Uterus (tissue), 4 donors: ENCODE measurements around the gene ANXA9. TPM values are rescaled to one million over a fixed set of nuclear protein-coding genes. Genes with fewer than 3 reads are reported as not detected.

Source experiments
- DNase-seq, 2 donors: peaks; one replicate each; pipeline ENCODE4 v3.0.0-alpha.2; 2019 to 2020
- H3K27ac ChIP-seq, 2 donors: fragments of 200-600 bp; sonication (generic); 1 replicate in 1 of 2; 2 replicates in 1 of 2; pipeline ENCODE4 v1.5.1; 2016 to 2018
- H3K27me3 ChIP-seq, 2 donors: fragments of 200-600 bp; sonication (generic); one replicate each; pipeline ENCODE4 v1.5.1; 2018 to 2019; ENCODE audit warnings: control low read depth in 1 of 2
- H3K36me3 ChIP-seq, 2 donors: fragments of 200-600 bp; sonication (generic); one replicate each; pipeline ENCODE4 v1.5.1; 2019; ENCODE audit warnings: control low read depth in 1 of 2
- H3K4me1 ChIP-seq, 2 donors: fragments of 200-600 bp; sonication (generic); one replicate each; pipeline ENCODE4 v1.5.1; 2018 to 2019; ENCODE audit warnings: control low read depth in 1 of 2
- H3K4me3 ChIP-seq, 2 donors: fragments of 200-600 bp; sonication (generic); 1 replicate in 1 of 2; 2 replicates in 1 of 2; pipeline ENCODE4 v1.5.1; 2018 to 2019; ENCODE audit warnings: mild to moderate bottlenecking in 1 of 2
- H3K9me3 ChIP-seq, 2 donors: fragments of 200-600 bp; sonication (generic); one replicate each; pipeline ENCODE4 v1.5.1; 2019; ENCODE audit warnings: control low read depth in 1 of 2
- CTCF ChIP-seq, 4 experiments: fragments of 200-600 bp in 2 of 4; fragments of 450-650 bp in 2 of 4; sonication (generic) in 2 of 4; IDR thresholded peaks; one replicate each; pipeline ENCODE4 v1.5.1; 2016 to 2019; ENCODE audit warnings: antibody characterized with exemption in 4 of 4, mild to moderate bottlenecking in 2 of 4, moderate library complexity in 1 of 4
- POLR2A ChIP-seq, 2 donors: fragments of 450-650 bp; IDR thresholded peaks; one replicate each; pipeline ENCODE4 v1.6.1; 2016; ENCODE audit warnings: antibody characterized with exemption in 2 of 2, mild to moderate bottlenecking in 1 of 2, moderate library complexity in 1 of 2
- intact Hi-C: fragments of 100-400 bp; cut with DNase I; formaldehyde crosslinking; loops from one replicate; pipeline ENCODE4 v1.15.1; 2023; ENCODE audit warnings: low total_unique reads
- total RNA-seq, 4 donors: library from RNA; depleted of rRNA in 3 of 4; stranded (reverse); fragments of >200 nt in 3 of 4; gene quantifications; one replicate each; pipeline versions ENCODE4 v1.1.0 to v1.2.4, GENCODE V29; 2014 to 2023
- donor health status: DM: yes; HTN: yes; CAD: no.

Gene ANXA9
- total RNA-seq, 4 donors from 2014 or later: 2.3 to 54.3 (median 6.2) TPM

- Histone ChIP-seq H3K27me3 (no peaks in the 10 kb centered on the region), H3K27ac (peak overlapping the region; percentile 73 to 74), H3K36me3 (no peaks in the 10 kb centered on the region), H3K9me3 (no peaks in the 10 kb centered on the region), H3K4me3 (no peak overlapping the region), H3K4me1 (peaks cover 0 to 14% of the 10 kb centered on the region in 2 donors)
- peak; percentile 31 to 44 for DNase-seq
- intact Hi-C loops: no loop called here
- no peak for TF ChIP-seq POLR2A (IDR thresholded peaks at IDR 0.05)
- TF ChIP-seq CTCF (IDR thresholded peaks at IDR 0.05): no peak
These were observed 801 bp upstream of the ANXA9 start for GRCh38 chr1:150981177-150981804.

- DNase-seq: no peak
- Histone ChIP-seq H3K4me3 (no peak overlapping the region), H3K9me3 (no peaks in the 10 kb centered on the region), H3K4me1 (peaks cover 0 to 14% of the 10 kb centered on the region in 2 donors), H3K36me3 (no peaks in the 10 kb centered on the region), H3K27ac (no peak overlapping the region), H3K27me3 (no peaks in the 10 kb centered on the region)
- intact Hi-C loops: no loop called here
- TF ChIP-seq CTCF (IDR thresholded peaks at IDR 0.05) (no peak), POLR2A (IDR thresholded peaks at IDR 0.05) (no peak)
These were observed 3.2 kb downstream of the ANXA9 start for GRCh38 chr1:150985179-150985825.

GRCh38 chr1:150987924-150988323 lies 5.8 kb downstream of the ANXA9 start:
- no peaks in the 10 kb centered on the region for H3K9me3 ChIP-seq
- H3K27ac ChIP-seq: no peak overlapping the region
- H3K27me3 ChIP-seq: no peaks in the 10 kb centered on the region
- TF ChIP-seq POLR2A (IDR thresholded peaks at IDR 0.05): no peak
- no peak for TF ChIP-seq CTCF (IDR thresholded peaks at IDR 0.05)
- DNase-seq: no peak
- H3K36me3 ChIP-seq: no peaks in the 10 kb centered on the region
- H3K4me1 ChIP-seq: no peaks in the 10 kb centered on the region
- no peak overlapping the region for H3K4me3 ChIP-seq
- intact Hi-C loops: no loop called here

- Histone ChIP-seq H3K36me3 (no peaks in the 10 kb centered on the region), H3K9me3 (no peaks in the 10 kb centered on the region), H3K4me1 (peaks cover 3 to 7% of the 10 kb centered on the region in 2 donors), H3K4me3 (no peak overlapping the region), H3K27ac (no peak overlapping the region), H3K27me3 (no peaks in the 10 kb centered on the region)
- no peak for TF ChIP-seq CTCF (IDR thresholded peaks at IDR 0.05)
- no peak for TF ChIP-seq POLR2A (IDR thresholded peaks at IDR 0.05)
- intact Hi-C loops: no loop called here
- no peak for DNase-seq
These were observed 10.5 kb downstream of the ANXA9 start for GRCh38 chr1:150992626-150993025.

GRCh38 chr1:150994248-150994647 lies 12.2 kb downstream of the ANXA9 start:
- Histone ChIP-seq H3K27me3 (no peaks in the 10 kb centered on the region), H3K4me3 (no peak overlapping the region), H3K4me1 (peaks cover 3 to 7% of the 10 kb centered on the region in 2 donors), H3K9me3 (no peaks in the 10 kb centered on the region), H3K27ac (peak overlapping the region; percentile 83 to 88), H3K36me3 (no peaks in the 10 kb centered on the region)
- intact Hi-C loops: no loop called here
- TF ChIP-seq POLR2A (IDR thresholded peaks at IDR 0.05) (no peak), CTCF (IDR thresholded peaks at IDR 0.05) (no peak)
- DNase-seq: no peak
